Upper lobe of right lung (tissue), 1 donor: ENCODE measurements around the gene KPNA1. TPM values are rescaled to one million over a fixed set of nuclear protein-coding genes. Genes with fewer than 3 reads are reported as not detected.

Experiments
- ATAC-seq: fragments of 200-7000 bp; cut with Tn5 transposase; one replicate; pipeline ENCODE4 v1.9.1; 2020; ENCODE audit warnings: mild to moderate bottlenecking, moderate library complexity
- DNase-seq: peaks from one replicate; pipeline ENCODE4 v3.0.0-alpha.2; 2020
- H3K27ac ChIP-seq: fragments of 200-600 bp; one replicate; pipeline ENCODE4 v1.8.0; 2022
- H3K27me3 ChIP-seq: fragments of 200-600 bp; one replicate; pipeline ENCODE4 v1.8.0; 2022; ENCODE audit warnings: mild to moderate bottlenecking
- H3K36me3 ChIP-seq: fragments of 200-600 bp; one replicate; pipeline ENCODE4 v1.8.0; 2022
- H3K4me1 ChIP-seq: fragments of 200-600 bp; one replicate; pipeline ENCODE4 v1.8.0; 2022
- H3K4me3 ChIP-seq: fragments of 200-600 bp; one replicate; pipeline ENCODE4 v1.8.0; 2022; ENCODE audit warnings: mild to moderate bottlenecking
- H3K9me3 ChIP-seq: fragments of 200-600 bp; one replicate; pipeline ENCODE4 v1.8.0; 2022
- intact Hi-C: fragments of 100-400 bp; cut with DNase I; formaldehyde crosslinking; loops from one replicate; pipeline ENCODE4 v1.11.0; 2022
- total RNA-seq: library from RNA; stranded (reverse); fragmentation: NEBNext Ultra II Directional; extraction: Animal tissue kit (Norgen Biotek cat#: 25700); gene quantifications from one replicate; pipeline ENCODE4 v1.2.1, GENCODE V29; 2021
- TF ChIP-seq, protein P1 (sequence below): fragments of 200-600 bp; IDR thresholded peaks from one replicate; pipeline ENCODE4 v1.8.0; 2022; ENCODE audit warnings: antibody characterized with exemption
- donor health status: DM: no; HTN: yes; CAD: no; lungs with severe emphysema.

Gene KPNA1
- total RNA-seq, 1 donor from 2014 or later = 60.4 TPM

DNA sequence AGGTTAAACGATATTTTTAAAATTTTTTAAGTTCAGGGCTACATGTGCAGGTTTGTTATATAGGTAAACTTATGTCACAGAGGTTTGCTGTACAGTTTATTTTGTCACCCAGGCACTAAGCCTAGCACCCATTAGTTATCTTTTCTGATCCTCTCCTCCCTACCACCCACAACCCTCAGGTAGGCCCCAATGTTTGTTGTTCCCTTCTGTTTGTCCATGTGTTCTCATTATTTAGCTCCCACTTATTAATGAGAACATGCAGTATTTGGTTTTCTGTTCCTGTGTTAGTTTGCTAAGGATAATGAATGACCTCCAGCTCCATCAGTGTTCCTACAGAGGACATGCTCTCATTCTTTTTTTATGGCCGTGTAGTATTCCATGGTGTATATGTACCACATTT is 115.8 kb downstream of the KPNA1 start:
- Histone ChIP-seq H3K4me1 (no peaks in the 10 kb centered on the region), H3K4me3 (no peak overlapping the region), H3K9me3 (no peaks in the 10 kb centered on the region), H3K27me3 (no peaks in the 10 kb centered on the region), H3K36me3 (peaks cover 8% of the 10 kb centered on the region), H3K27ac (no peak overlapping the region)
- DNase-seq = no peak
- TF ChIP-seq, protein P1, sequence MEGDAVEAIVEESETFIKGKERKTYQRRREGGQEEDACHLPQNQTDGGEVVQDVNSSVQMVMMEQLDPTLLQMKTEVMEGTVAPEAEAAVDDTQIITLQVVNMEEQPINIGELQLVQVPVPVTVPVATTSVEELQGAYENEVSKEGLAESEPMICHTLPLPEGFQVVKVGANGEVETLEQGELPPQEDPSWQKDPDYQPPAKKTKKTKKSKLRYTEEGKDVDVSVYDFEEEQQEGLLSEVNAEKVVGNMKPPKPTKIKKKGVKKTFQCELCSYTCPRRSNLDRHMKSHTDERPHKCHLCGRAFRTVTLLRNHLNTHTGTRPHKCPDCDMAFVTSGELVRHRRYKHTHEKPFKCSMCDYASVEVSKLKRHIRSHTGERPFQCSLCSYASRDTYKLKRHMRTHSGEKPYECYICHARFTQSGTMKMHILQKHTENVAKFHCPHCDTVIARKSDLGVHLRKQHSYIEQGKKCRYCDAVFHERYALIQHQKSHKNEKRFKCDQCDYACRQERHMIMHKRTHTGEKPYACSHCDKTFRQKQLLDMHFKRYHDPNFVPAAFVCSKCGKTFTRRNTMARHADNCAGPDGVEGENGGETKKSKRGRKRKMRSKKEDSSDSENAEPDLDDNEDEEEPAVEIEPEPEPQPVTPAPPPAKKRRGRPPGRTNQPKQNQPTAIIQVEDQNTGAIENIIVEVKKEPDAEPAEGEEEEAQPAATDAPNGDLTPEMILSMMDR = no peak
- intact Hi-C loops = no loop called here
- ATAC-seq = no peak

DNA sequence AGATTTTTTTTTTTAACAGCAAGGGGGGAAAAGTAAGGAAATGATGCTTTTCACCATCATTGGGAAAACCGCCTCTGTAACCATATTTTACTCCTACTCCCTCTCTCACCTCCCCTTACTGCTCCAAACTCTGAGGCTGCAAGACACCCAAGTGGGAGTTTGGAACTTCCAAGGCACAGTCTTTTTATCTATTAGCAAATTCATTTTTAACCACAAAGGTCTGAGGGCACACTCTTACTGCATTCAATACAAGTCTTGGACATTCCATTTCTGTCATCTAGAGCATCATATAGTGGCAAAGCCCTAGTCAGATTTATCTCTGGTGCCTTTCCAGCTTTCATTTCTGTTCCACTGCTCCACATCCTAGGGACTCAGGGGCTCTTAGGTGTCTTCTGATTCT is 117.5 kb downstream of the KPNA1 start:
- Histone ChIP-seq H3K4me1 (no peaks in the 10 kb centered on the region), H3K27ac (no peak overlapping the region), H3K36me3 (no peaks in the 10 kb centered on the region), H3K27me3 (no peaks in the 10 kb centered on the region), H3K9me3 (no peaks in the 10 kb centered on the region), H3K4me3 (no peak overlapping the region)
- intact Hi-C loops = no loop called here
- DNase-seq (no peak), ATAC-seq (no peak)
- TF ChIP-seq, protein P1 = no peak

DNA sequence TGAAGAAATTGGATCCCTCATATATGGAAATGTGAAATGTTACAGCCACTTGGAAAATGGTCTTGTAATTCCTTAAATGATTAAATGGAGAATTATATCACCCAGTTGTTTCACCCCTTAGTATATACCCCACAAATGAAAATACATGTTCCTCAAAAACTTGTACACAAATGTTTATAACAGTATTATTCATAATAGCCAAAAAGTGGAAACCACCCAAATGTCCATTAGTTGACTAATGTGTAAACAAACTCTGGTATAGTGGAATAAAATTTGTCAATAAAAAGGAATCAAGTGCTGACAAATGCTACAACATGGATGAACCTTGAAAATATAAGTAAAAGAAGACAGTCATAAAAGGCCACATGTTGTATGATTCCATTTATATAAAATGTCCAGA is 118.2 kb downstream of the KPNA1 start:
- no peak for DNase-seq
- TF ChIP-seq, protein P1 = no peak
- intact Hi-C loops = no loop called here

DNA sequence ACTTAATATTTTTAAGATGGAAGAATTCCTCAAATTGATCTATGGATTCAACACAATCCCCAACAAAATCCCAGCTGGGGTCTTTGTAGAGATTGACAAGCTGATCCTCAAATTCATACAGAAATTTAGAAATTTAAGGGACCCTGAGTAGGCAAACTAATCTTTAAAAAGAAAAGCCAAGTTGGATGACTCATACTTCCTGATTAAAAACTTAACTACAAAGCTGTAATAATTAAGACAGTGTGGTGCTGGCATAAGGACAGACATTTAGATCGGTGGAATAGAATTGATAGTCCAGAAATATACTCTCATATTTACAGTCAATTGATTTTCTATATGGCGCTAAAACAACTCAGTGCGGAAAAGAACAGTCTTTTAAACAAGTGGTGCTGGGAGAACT is 119.2 kb downstream of the KPNA1 start:
- ATAC-seq (no peak), DNase-seq (no peak)
- intact Hi-C loops = no loop called here
- H3K27me3 ChIP-seq = no peaks in the 10 kb centered on the region
- TF ChIP-seq, protein P1 = no peak
- H3K4me1 ChIP-seq = no peaks in the 10 kb centered on the region
- no peaks in the 10 kb centered on the region for H3K9me3 ChIP-seq
- no peak overlapping the region for H3K27ac ChIP-seq
- no peaks in the 10 kb centered on the region for H3K36me3 ChIP-seq
- H3K4me3 ChIP-seq = no peak overlapping the region

More for the DNA sequence above, 118.2 kb downstream of the KPNA1 start:
- H3K36me3 ChIP-seq = no peaks in the 10 kb centered on the region
- H3K9me3 ChIP-seq = no peaks in the 10 kb centered on the region
- no peaks in the 10 kb centered on the region for H3K27me3 ChIP-seq
- H3K27ac ChIP-seq = no peak overlapping the region
- no peak for ATAC-seq
- no peaks in the 10 kb centered on the region for H3K4me1 ChIP-seq
- no peak overlapping the region for H3K4me3 ChIP-seq

DNA sequence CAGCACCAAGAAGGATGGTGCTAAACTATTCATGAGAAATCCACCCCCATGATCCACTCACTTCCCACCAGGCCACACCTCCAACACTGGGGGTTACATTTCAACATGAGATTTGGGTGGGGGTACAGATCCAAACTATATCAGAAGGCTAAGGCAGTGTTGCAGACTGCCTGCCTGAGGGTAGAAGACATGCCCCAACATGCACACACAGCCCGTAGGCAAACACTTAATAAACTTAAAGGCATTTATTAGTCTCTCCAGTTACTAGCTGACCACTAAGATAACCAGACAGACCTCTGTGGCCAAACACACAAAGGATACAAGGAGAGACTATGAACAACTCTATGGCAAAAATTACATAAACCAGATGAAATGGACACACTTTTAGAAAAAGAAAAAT is 120.6 kb downstream of the KPNA1 start:
- H3K27me3 ChIP-seq = no peaks in the 10 kb centered on the region
- no peak for DNase-seq

More for the DNA sequence above, 120.6 kb downstream of the KPNA1 start:
- Histone ChIP-seq H3K36me3 (no peaks in the 10 kb centered on the region), H3K4me1 (no peaks in the 10 kb centered on the region), H3K27ac (no peak overlapping the region), H3K4me3 (no peak overlapping the region), H3K9me3 (no peaks in the 10 kb centered on the region)
- no peak for ATAC-seq
- intact Hi-C loops = no loop called here
- TF ChIP-seq, protein P1 = no peak
